Measurements from ENCODE around the gene GTPBP3. TPM values are rescaled to one million over a fixed set of nuclear protein-coding genes. Genes with fewer than 3 reads are reported as not detected.

GTPBP3 gene
- total and polyA plus RNA-seq, 9 of the 15 experiments (the other 6 are each of a cell fraction or from before 2014, with no cell fraction given) = 4.9 to 124 (median 22.6) TPM

DNA sequence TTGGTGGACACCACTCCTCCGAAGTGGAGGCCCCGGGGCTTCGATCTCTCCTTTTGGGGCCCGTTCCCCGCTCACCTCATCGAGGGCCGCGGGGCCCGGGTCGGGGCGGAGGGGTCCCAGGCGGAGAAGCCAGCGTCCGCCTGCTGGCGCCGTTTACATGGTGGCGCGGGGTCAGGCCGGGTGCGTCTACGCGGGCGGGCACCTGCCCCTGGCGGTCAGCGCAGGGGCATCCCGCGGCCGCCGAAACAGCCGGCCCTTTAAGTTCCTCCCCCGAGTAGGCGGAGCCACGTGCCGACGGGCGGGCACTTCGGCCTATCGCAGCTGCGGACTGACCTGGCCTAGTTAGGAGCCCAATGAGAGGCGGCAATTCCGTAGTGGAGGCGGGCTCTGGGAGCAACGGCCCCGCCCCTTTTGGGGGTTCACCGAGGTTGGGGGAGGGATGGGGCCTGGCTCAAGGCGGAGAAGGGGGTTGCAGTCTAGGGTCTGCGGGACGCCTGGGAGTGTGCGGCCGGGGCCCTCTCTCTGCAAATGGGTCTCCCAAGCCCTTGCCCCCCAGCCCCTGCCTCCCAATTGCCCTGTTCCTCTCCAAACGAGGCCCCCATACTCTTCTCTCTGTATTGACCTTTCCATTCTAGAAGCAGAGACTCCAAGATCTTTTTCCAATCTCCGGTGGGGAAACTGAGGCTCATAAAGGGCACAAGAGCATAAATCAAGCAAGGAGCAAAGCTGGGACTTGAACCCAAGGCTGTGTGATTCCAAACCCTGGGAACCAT is 34.0 kb upstream of the GTPBP3 start, which contains the start of gene ABHD8 (continued):
- TF ChIP-seq, protein P1, sequence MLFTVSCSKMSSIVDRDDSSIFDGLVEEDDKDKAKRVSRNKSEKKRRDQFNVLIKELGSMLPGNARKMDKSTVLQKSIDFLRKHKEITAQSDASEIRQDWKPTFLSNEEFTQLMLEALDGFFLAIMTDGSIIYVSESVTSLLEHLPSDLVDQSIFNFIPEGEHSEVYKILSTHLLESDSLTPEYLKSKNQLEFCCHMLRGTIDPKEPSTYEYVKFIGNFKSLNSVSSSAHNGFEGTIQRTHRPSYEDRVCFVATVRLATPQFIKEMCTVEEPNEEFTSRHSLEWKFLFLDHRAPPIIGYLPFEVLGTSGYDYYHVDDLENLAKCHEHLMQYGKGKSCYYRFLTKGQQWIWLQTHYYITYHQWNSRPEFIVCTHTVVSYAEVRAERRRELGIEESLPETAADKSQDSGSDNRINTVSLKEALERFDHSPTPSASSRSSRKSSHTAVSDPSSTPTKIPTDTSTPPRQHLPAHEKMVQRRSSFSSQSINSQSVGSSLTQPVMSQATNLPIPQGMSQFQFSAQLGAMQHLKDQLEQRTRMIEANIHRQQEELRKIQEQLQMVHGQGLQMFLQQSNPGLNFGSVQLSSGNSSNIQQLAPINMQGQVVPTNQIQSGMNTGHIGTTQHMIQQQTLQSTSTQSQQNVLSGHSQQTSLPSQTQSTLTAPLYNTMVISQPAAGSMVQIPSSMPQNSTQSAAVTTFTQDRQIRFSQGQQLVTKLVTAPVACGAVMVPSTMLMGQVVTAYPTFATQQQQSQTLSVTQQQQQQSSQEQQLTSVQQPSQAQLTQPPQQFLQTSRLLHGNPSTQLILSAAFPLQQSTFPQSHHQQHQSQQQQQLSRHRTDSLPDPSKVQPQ (CRISPR knock-in tag; IDR thresholded peaks at IDR 0.05; ENCODE audit: borderline replicate concordance) = no peak
- TF ChIP-seq CCNT2 (IDR thresholded peaks at IDR 0.05; ENCODE audit: borderline replicate concordance, extremely low read depth, insufficient read length, low read depth, low read length) (peak; percentile 53), PTTG1 (tag; IDR thresholded peaks at IDR 0.05; ENCODE audit: low read depth) (no peak), SMAD2 (IDR thresholded peaks at IDR 0.05; ENCODE audit: low read depth, low read length) (no peak), SRSF3 (IDR thresholded peaks at IDR 0.05; ENCODE audit: insufficient read depth, low read length) (no peak), JUN (IDR thresholded peaks at IDR 0.05; ENCODE audit: borderline replicate concordance, low read depth, low read length) (0 out of 2 replicates have a peak, but pooled peaks have one; percentile 11), JUN (CRISPR knock-in tag; IDR thresholded peaks at IDR 0.05; ENCODE audit: borderline replicate concordance) (no peak), ZC3H8 (IDR thresholded peaks at IDR 0.05) (no peak), ZNF146 (CRISPR knock-in tag; IDR thresholded peaks at IDR 0.05; ENCODE audit: unreplicated experiment) (no peak), HMG20A (CRISPR knock-in tag; conservative IDR thresholded peaks at IDR 0.05) (no peak)
- TF ChIP-seq, protein P2, sequence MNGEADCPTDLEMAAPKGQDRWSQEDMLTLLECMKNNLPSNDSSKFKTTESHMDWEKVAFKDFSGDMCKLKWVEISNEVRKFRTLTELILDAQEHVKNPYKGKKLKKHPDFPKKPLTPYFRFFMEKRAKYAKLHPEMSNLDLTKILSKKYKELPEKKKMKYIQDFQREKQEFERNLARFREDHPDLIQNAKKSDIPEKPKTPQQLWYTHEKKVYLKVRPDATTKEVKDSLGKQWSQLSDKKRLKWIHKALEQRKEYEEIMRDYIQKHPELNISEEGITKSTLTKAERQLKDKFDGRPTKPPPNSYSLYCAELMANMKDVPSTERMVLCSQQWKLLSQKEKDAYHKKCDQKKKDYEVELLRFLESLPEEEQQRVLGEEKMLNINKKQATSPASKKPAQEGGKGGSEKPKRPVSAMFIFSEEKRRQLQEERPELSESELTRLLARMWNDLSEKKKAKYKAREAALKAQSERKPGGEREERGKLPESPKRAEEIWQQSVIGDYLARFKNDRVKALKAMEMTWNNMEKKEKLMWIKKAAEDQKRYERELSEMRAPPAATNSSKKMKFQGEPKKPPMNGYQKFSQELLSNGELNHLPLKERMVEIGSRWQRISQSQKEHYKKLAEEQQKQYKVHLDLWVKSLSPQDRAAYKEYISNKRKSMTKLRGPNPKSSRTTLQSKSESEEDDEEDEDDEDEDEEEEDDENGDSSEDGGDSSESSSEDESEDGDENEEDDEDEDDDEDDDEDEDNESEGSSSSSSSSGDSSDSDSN (IDR thresholded peaks at IDR 0.05; ENCODE audit: borderline replicate concordance in 1 of 2, low read depth in 2 of 2, low read length in 2 of 2) = no peak
- TF ChIP-seq, protein P3, sequence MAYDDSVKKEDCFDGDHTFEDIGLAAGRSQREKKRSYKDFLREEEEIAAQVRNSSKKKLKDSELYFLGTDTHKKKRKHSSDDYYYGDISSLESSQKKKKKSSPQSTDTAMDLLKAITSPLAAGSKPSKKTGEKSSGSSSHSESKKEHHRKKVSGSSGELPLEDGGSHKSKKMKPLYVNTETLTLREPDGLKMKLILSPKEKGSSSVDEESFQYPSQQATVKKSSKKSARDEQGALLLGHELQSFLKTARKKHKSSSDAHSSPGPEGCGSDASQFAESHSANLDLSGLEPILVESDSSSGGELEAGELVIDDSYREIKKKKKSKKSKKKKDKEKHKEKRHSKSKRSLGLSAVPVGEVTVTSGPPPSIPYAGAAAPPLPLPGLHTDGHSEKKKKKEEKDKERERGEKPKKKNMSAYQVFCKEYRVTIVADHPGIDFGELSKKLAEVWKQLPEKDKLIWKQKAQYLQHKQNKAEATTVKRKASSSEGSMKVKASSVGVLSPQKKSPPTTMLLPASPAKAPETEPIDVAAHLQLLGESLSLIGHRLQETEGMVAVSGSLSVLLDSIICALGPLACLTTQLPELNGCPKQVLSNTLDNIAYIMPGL (CRISPR knock-in tag; IDR thresholded peaks at IDR 0.05) = peak; percentile 71; the same call in 1 of the 2 replicates
- TF ChIP-seq, protein P4, sequence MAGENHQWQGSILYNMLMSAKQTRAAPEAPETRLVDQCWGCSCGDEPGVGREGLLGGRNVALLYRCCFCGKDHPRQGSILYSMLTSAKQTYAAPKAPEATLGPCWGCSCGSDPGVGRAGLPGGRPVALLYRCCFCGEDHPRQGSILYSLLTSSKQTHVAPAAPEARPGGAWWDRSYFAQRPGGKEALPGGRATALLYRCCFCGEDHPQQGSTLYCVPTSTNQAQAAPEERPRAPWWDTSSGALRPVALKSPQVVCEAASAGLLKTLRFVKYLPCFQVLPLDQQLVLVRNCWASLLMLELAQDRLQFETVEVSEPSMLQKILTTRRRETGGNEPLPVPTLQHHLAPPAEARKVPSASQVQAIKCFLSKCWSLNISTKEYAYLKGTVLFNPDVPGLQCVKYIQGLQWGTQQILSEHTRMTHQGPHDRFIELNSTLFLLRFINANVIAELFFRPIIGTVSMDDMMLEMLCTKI (IDR thresholded peaks at IDR 0.05; ENCODE audit: partially characterized antibody) = no peak
- TF ChIP-seq, protein P5, sequence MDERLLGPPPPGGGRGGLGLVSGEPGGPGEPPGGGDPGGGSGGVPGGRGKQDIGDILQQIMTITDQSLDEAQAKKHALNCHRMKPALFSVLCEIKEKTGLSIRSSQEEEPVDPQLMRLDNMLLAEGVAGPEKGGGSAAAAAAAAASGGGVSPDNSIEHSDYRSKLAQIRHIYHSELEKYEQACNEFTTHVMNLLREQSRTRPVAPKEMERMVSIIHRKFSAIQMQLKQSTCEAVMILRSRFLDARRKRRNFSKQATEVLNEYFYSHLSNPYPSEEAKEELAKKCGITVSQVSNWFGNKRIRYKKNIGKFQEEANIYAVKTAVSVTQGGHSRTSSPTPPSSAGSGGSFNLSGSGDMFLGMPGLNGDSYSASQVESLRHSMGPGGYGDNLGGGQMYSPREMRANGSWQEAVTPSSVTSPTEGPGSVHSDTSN (CRISPR knock-in tag; IDR thresholded peaks at IDR 0.05; ENCODE audit: low read depth) = peak; percentile 95
- TF ChIP-seq, protein P5 (tag; conservative IDR thresholded peaks at IDR 0.05; ENCODE audit: low read depth) = peak; percentile 97
